GM12865 (cell line): ENCODE data around the gene HSPA14.
A peak's percentile ranks its signal among the peaks of the same experiment; 100 is the strongest.

Experiments
- DNase-seq: peaks from one replicate; pipeline ENCODE4 v3.0.0; 2010; ENCODE audit warnings: low read depth
- H3K4me3 ChIP-seq: 2 replicates; pipeline ENCODE4 v1.5.1; 2011; ENCODE audit warnings: mild to moderate bottlenecking, low read depth, low read length, control low read depth
- TF ChIP-seq, protein P1 (sequence below): IDR thresholded peaks from 2 replicates; pipeline ENCODE4 v1.5.1; 2011; ENCODE audit warnings: low read length, control low read depth, low read depth, inconsistent platforms; ENCODE audit not compliant: insufficient read depth; ENCODE audit errors: missing control alignments

HSPA14 gene

DNA sequence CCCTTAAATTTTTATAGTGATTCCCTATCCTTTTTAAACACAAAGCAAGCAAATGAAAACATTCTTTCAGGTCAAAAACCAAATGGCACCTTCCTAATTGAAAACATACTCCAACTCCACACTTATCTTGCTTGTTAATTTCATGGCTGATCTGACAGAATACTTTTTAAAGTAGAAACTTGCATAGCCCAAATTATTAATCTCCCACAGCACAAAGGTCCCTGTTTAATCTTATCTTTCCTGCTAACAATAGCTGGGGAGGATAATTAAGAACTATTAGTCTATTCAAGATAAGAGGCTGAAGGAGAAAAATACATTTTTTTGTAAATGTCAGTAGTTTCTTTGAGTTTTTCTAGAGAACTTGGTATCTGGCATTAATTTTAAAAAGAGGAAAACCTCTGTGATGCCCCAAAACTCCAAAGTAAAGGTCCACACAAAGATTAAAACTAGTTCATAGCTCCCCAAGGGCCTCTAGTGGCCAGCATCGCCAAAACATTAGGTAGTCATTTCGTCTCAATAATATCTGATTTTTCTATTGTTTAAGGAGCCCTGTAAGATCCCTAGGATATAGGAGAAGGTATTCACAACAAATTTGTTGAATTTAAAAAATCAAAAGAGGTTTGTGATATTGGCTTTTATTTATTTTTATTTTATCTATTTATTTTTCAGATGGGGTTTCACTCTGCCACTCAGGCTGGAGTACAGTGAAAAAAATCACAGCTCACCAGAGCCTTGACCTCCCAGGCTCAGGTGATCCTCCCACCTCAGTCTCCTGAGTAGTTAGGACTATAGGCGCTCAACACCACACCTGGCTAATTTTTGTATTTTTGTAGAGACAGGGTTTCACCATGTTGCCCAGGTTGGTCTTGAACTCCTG lies 15.0 kb upstream of the HSPA14 start:
- no peak overlapping the region for H3K4me3 ChIP-seq
- TF ChIP-seq, protein P1, sequence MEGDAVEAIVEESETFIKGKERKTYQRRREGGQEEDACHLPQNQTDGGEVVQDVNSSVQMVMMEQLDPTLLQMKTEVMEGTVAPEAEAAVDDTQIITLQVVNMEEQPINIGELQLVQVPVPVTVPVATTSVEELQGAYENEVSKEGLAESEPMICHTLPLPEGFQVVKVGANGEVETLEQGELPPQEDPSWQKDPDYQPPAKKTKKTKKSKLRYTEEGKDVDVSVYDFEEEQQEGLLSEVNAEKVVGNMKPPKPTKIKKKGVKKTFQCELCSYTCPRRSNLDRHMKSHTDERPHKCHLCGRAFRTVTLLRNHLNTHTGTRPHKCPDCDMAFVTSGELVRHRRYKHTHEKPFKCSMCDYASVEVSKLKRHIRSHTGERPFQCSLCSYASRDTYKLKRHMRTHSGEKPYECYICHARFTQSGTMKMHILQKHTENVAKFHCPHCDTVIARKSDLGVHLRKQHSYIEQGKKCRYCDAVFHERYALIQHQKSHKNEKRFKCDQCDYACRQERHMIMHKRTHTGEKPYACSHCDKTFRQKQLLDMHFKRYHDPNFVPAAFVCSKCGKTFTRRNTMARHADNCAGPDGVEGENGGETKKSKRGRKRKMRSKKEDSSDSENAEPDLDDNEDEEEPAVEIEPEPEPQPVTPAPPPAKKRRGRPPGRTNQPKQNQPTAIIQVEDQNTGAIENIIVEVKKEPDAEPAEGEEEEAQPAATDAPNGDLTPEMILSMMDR = peak; percentile 64
- DNase-seq = peak; percentile 54

DNA sequence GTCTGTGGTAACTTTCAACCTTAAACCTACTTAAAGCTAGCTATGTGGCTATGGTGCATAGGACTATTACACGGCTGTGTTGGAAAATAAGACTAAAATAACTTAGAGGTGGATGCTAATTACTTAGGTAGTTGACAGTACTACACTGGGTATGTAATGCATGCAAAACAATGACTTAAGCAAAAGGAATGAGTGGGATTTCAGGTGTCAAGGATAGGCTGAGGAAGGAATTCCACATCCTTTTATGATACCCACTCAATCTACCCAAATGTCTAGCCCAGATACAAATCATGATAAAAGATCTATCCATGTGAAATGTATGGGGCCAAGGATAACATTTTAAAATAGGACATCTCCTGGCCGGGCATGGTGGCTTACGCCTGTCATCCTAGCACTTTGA lies 14.1 kb upstream of the HSPA14 start:
- TF ChIP-seq, protein P1 = no peak
- H3K4me3 ChIP-seq = no peak overlapping the region
- DNase-seq = no peak

DNA sequence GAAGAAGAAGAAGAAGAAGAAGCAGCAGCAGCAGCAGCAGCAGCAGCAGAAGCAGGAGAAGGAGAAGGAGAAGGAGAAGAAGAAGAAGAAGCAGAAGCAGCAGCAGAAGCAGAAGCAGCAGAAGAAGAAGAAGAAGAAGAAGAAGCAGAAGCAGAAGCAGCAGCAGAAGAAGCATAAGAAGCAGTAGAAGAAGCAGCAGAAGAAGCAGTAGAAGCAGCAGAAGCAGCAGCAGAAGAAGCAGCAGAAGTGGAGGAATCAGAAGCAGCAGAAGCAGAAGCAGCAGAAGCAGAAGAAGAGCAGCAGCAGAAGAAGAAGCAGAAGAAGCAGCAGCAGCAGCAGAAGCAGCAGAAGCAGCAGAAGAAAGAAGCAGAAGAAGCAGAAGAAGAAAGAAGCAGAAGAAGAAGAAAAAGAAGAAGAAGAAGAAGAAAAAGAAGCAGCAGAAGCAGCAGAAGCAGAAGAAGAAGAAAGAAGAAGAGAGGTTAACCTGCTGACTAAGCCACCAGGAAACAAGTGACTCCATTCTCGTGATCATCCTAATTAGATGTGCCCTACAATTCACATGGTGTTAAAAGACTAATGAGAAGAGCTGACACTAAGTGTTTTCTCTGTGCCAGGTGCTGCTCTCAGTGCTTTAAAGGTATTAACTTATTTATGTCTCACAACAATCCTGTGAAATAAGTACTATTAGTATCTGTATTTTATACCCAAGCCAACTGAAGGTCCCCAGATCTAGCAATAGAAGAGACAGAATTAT lies 11.9 kb upstream of the HSPA14 start:
- no peak for DNase-seq
- H3K4me3 ChIP-seq = no peak overlapping the region
- TF ChIP-seq, protein P1 = no peak

DNA sequence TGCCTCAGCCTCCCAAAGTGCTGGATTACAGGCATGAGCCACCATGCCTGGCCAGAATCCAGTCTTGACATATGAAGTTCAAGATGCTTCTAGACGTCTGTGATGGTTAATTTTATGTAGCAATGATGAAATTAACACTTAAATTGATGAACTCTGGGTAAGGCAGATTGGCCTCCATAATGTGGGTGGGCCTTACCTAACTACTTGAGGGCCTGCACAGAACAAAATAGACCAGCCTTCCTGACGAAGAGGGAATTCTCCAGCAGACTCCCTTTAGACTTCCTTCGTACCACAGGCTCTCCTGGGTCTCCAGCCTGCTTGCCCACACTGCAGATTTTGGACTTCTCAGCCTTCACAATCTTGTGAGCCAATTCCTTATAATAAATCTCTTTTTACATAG lies 5.0 kb upstream of the HSPA14 start:
- no peak for DNase-seq
- TF ChIP-seq, protein P1 = no peak
- H3K4me3 ChIP-seq = no peak overlapping the region

DNA sequence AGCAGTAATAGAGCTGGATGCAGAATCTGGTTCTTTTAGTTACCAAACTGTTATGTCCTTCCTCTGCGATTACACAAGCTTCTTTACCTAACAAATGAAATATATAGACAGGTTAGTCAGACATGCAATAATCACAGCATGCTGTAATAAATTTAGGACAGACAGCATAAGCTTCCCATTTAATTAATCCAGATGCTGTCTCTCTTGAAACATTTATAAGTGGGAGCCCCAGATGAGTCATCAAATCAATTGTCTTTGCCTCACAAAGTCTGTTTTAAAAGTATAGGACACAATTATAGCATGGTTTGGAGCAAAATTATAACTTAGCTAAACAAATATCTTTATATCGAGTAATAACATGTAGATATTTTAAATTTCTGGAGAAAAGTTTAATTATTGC lies 1.9 kb upstream of the HSPA14 start:
- no peak for DNase-seq

DNA sequence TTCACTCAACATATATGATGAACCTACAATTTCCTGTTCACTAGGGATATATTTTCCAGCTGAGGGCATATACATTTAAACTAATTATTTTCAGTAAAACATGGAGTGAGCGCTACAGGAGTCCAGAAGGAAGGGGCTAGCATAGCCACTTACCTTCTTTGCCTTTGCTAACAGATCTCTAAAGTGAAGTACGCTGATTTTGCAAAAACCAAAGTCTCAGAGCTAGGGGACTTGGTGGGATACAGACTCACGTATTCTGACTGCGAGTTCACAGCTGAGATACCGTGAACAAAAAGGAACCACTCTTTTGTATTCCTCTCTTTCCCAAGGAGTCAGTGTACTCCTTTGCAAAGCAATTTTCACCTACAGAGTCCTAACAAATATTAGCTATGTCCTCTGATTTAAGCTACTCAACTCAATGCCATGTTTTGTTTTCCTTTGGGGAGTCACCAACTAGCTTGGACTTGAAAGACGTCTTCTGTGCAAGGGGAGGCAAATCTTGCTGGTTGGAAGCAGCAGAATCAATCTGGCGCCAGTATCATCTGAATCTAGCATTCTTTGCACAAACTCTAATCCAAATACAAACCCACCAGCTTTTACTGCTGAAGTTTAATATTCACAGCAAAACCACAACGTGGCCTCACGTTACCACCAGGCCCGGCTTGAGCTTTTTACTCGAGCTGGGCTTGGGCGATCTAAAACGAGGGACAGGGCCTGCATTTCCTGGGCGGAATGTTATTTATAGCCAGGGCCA lies 926 bp upstream of the HSPA14 start:
- peak overlapping the region; percentile 91 for H3K4me3 ChIP-seq
- no peak for DNase-seq
- TF ChIP-seq, protein P1 = no peak

More for the DNA sequence above, 1.9 kb upstream of the HSPA14 start:
- TF ChIP-seq, protein P1 = no peak
- H3K4me3 ChIP-seq = no peak overlapping the region
